H1 (cell line): Measurements from ENCODE around the gene OR2D2. TPM values are rescaled to one million over a fixed set of nuclear protein-coding genes. Genes with fewer than 3 reads are reported as not detected.

Source experiments
- CTCF ChIA-PET: fragments of 300-600 bp; sonication (Branson Sonifier 250); formaldehyde crosslinking; loops from one replicate; lab custom pipeline; 2021; ENCODE audit not compliant: partially characterized antibody; lab: Charles Lee
- POLR2A ChIA-PET: fragments of 300-600 bp; sonication (Branson Sonifier 250); formaldehyde crosslinking; loops from one replicate; lab custom pipeline; 2021; ENCODE audit warnings: inconsistent platforms; ENCODE audit not compliant: partially characterized antibody; lab: Charles Lee
- DNase-seq, 2 experiments: peaks; one replicate each; pipeline versions ENCODE4 v3.0.0 to v3.0.0-alpha.2; 2010 to 2022; ENCODE audit warnings: low spot score in 2 of 2, low read depth in 1 of 2, mixed read lengths in 1 of 2
- FAIRE-seq: peaks from 2 replicates; lab custom pipeline; 2011; peaks lifted over from hg19 to GRCh38; lab: Jason Lieb, UNC
- H2AFZ ChIP-seq: 2 replicates; pipeline ENCODE4 v1.8.1; 2012; ENCODE audit warnings: low read length, inconsistent platforms
- H2AK5ac ChIP-seq: 2 replicates; pipeline ENCODE4 v1.6.1; 2013; ENCODE audit warnings: low read depth, low read length
- H2BK120ac ChIP-seq: replicated peaks from 2 replicates; pipeline ENCODE3; 2013; ENCODE audit warnings: low read depth, low read length, inconsistent platforms
- H2BK12ac ChIP-seq: 2 replicates; pipeline ENCODE4 v1.6.1; 2013; ENCODE audit warnings: low read depth, low read length
- H2BK15ac ChIP-seq: 2 replicates; pipeline ENCODE4 v1.6.1; 2013; ENCODE audit warnings: low read length
- H2BK20ac ChIP-seq: 2 replicates; pipeline ENCODE4 v1.6.1; 2013; ENCODE audit warnings: low read length
- H2BK5ac ChIP-seq: 2 replicates; pipeline ENCODE4 v1.6.1; 2013; ENCODE audit warnings: low read depth, low read length
- H3K14ac ChIP-seq: 2 replicates; pipeline ENCODE4 v1.6.1; 2013; ENCODE audit warnings: inconsistent platforms; ENCODE audit not compliant: insufficient read length
- H3K18ac ChIP-seq: 2 replicates; pipeline ENCODE4 v1.6.1; 2013; ENCODE audit warnings: low read length; ENCODE audit errors: extremely low read depth
- H3K23ac ChIP-seq: 2 replicates; pipeline ENCODE4 v1.6.1; 2013; ENCODE audit warnings: inconsistent platforms; ENCODE audit not compliant: insufficient read length
- H3K23me2 ChIP-seq: 2 replicates; pipeline ENCODE4 v1.6.1; 2013; ENCODE audit warnings: low read depth, low read length
- H3K27ac ChIP-seq: 2 replicates; pipeline ENCODE4 v1.6.1; 2011; ENCODE audit warnings: low read depth, low read length, inconsistent platforms
- H3K27me3 ChIP-seq, 4 experiments: replicated peaks in 1 of 4; 1 replicate in 1 of 4; 2 replicates in 3 of 4; pipeline versions ENCODE4 v1.6.1 to v1.8.1; 2011 to 2013; ENCODE audit warnings: low read length in 3 of 4, mild to moderate bottlenecking in 3 of 4, inconsistent platforms in 2 of 4, mixed read lengths in 2 of 4, moderate library complexity in 1 of 4; ENCODE audit not compliant: control insufficient read depth in 3 of 4, insufficient read depth in 3 of 4; ENCODE audit errors: extremely low read depth in 1 of 4
- H3K36me3 ChIP-seq, 4 experiments: 2 replicates each; pipeline versions ENCODE4 v1.6.1 to v1.8.1; 2011 to 2013; ENCODE audit warnings: mild to moderate bottlenecking in 4 of 4, low read length in 3 of 4, moderate library complexity in 2 of 4, control low read depth in 1 of 4, inconsistent platforms in 1 of 4; ENCODE audit not compliant: insufficient read depth in 4 of 4, control insufficient read depth in 2 of 4
- H3K4ac ChIP-seq: replicated peaks from 2 replicates; pipeline ENCODE3; 2013; ENCODE audit warnings: low read length, low read depth, mixed read lengths, inconsistent platforms; ENCODE audit not compliant: insufficient read length
- H3K4me1 ChIP-seq, 4 experiments: replicated peaks in 1 of 4; 1 replicate in 1 of 4; 2 replicates in 3 of 4; pipeline versions ENCODE4 v1.6.1 to v1.8.1; 2011 to 2013; ENCODE audit warnings: low read length in 3 of 4, inconsistent platforms in 2 of 4, mixed read lengths in 1 of 4; ENCODE audit not compliant: insufficient read depth in 4 of 4, control insufficient read depth in 3 of 4
- H3K4me2 ChIP-seq, 2 experiments: 2 replicates each; pipeline versions ENCODE4 v1.6.1 to v1.8.1; 2011 to 2013; ENCODE audit warnings: low read depth in 2 of 2, low read length in 2 of 2, control low read depth in 1 of 2, inconsistent platforms in 1 of 2, mild to moderate bottlenecking in 1 of 2; ENCODE audit not compliant: insufficient read depth in 1 of 2
- H3K4me3 ChIP-seq, 4 experiments: fragments of 200-600, 300-600 bp in 1 of 4; sonication (generic), shearing (Covaris generic), sonication (Bioruptor Twin) in 1 of 4; 2 replicates each; pipeline versions ENCODE4 v1.5.1 to v1.8.1; 2011 to 2016; ENCODE audit warnings: low read length in 4 of 4, low read depth in 3 of 4, control low read depth in 2 of 4, inconsistent platforms in 2 of 4, mild to moderate bottlenecking in 2 of 4, mixed read lengths in 1 of 4, moderate library complexity in 1 of 4; ENCODE audit not compliant: insufficient read depth in 2 of 4; ENCODE audit errors: extremely low read depth in 1 of 4
- H3K56ac ChIP-seq: replicated peaks from 2 replicates; pipeline ENCODE3; 2013; ENCODE audit warnings: low read depth, mild to moderate bottlenecking, mixed read lengths, low read length, inconsistent platforms; ENCODE audit not compliant: insufficient read length
- H3K79me1 ChIP-seq: 2 replicates; pipeline ENCODE4 v1.6.1; 2013; ENCODE audit warnings: low read depth, low read length, control low read depth
- H3K79me2 ChIP-seq, 2 experiments: 2 replicates each; pipeline versions ENCODE4 v1.6.1 to v1.8.1; 2012 to 2013; ENCODE audit warnings: low read length in 2 of 2, mild to moderate bottlenecking in 2 of 2, inconsistent platforms in 1 of 2; ENCODE audit not compliant: insufficient read depth in 2 of 2, control insufficient read depth in 1 of 2
- H3K9ac ChIP-seq, 4 experiments: replicated peaks in 1 of 4; 1 replicate in 1 of 4; 2 replicates in 3 of 4; pipeline versions ENCODE4 v1.6.1 to v1.8.1; 2011 to 2013; ENCODE audit warnings: low read depth in 3 of 4, low read length in 3 of 4, control low read depth in 2 of 4, mild to moderate bottlenecking in 2 of 4, moderate library complexity in 2 of 4, inconsistent platforms in 1 of 4; ENCODE audit errors: extremely low read depth in 1 of 4
- H3K9me3 ChIP-seq, 2 experiments: 2 replicates each; pipeline versions ENCODE4 v1.6.1 to v1.8.1; 2012 to 2013; ENCODE audit warnings: mild to moderate bottlenecking in 2 of 2, moderate library complexity in 2 of 2, control low read depth in 1 of 2, inconsistent platforms in 1 of 2, low read depth in 1 of 2, low read length in 1 of 2, mixed read lengths in 1 of 2; ENCODE audit not compliant: insufficient read depth in 2 of 2
- H4K20me1 ChIP-seq, 2 experiments: replicated peaks in 1 of 2; 2 replicates each; pipeline versions ENCODE3 to v1.8.1; 2011 to 2013; ENCODE audit warnings: inconsistent platforms in 2 of 2, low read length in 2 of 2, mild to moderate bottlenecking in 1 of 2; ENCODE audit not compliant: insufficient read depth in 2 of 2, control insufficient read depth in 1 of 2
- H4K5ac ChIP-seq: 2 replicates; pipeline ENCODE4 v1.6.1; 2013; ENCODE audit warnings: low read length, low read depth, mixed read lengths, inconsistent platforms; ENCODE audit not compliant: insufficient read length
- H4K8ac ChIP-seq: 2 replicates; pipeline ENCODE4 v1.8.0; 2013; ENCODE audit warnings: mild to moderate bottlenecking, moderate library complexity, low read length, inconsistent platforms; ENCODE audit not compliant: insufficient read depth; ENCODE audit errors: extremely low read depth
- H4K91ac ChIP-seq: replicated peaks from 2 replicates; pipeline ENCODE3; 2013; ENCODE audit warnings: low read length, mixed read lengths, inconsistent platforms; ENCODE audit not compliant: insufficient read length
- MAFK ChIP-seq: IDR thresholded peaks from 2 replicates; pipeline ENCODE4 v1.6.1; 2012; ENCODE audit warnings: low read depth, mild to moderate bottlenecking, improper control_type of control experiment, low read length
- POLR2AphosphoS5 ChIP-seq: IDR thresholded peaks from 2 replicates; pipeline ENCODE4 v1.6.1; 2011; ENCODE audit warnings: low read depth, low read length
- SP2 ChIP-seq: IDR thresholded peaks from 2 replicates; pipeline ENCODE4 v1.6.1; 2012; ENCODE audit warnings: mild to moderate bottlenecking, low read length, inconsistent platforms
- YY1 ChIP-seq: IDR thresholded peaks from 2 replicates; pipeline ENCODE4 v1.6.1; 2011; ENCODE audit warnings: low read depth, mild to moderate bottlenecking, low read length
- WGBS, 2 experiments: shearing (Covaris generic) in 1 of 2; methylation state at CpG; one replicate each; pipeline versions ENCODE4 v1.1.6 to v1.1.7; 2013 to 2015; ENCODE audit warnings: low lambda C conversion rate in 2 of 2, mixed read lengths in 2 of 2, inconsistent platforms in 1 of 2, low coverage in 1 of 2, missing lambda C conversion rate in 1 of 2; ENCODE audit not compliant: insufficient replicate concordance in 2 of 2, insufficient coverage in 1 of 2, insufficient read length in 1 of 2; ENCODE audit errors: extremely low coverage in 1 of 2, missing lambda C conversion rate in 1 of 2; 5-methylcytosine and 5-hydroxymethylcytosine counted together
- polyA plus RNA-seq, 7 experiments: library from polyadenylated mRNA; depleted of rRNA in 3 of 7; stranded (reverse) in 5 of 7; unstranded in 2 of 7; fragments of >200 nt in 5 of 7; fragments of 200-250 nt in 2 of 7; gene quantifications; 1 replicate in 5 of 7; 2 replicates in 1 of 7; 4 replicates in 1 of 7; pipeline versions ENCODE4 v1.2.1 to v1.2.3, GENCODE V29; 2011 to 2013; ENCODE audit warnings: missing spikeins in 2 of 7, mixed read lengths in 2 of 7
- total RNA-seq: library from RNA; stranded (reverse); fragmentation: NEBNext Ultra II Directional; extraction: Animal tissue kit (Norgen Biotek cat#: 25700); gene quantifications from 2 replicates; pipeline ENCODE4 v1.2.1, GENCODE V29; 2021

OR2D2 gene
- total and polyA plus RNA-seq, 2 of the 8 experiments (the other 6 are each of a cell fraction or from before 2014, with no cell fraction given): 0.15 TPM; not detected in 1

DNA sequence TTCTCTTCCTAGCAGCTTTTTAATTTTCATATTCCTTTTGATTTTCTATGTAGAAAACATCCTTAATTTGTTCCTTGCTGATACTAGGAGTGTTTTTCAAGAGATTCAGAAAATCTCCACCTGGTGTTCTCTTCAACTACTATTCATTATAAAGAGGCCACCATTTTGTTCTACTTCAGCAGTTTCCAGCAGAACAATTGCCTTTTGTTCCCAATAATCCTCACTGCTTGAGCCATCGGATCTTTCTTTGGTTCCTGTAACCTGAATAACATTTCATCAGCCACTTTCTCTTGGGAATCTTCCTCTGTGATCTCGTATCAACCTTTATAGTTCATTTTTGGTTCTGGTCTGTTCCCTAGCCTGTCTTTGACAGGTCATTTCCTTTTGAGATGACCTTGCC, 48.6 kb downstream of the OR2D2 start:
- no peak overlapping the region for H3K9ac ChIP-seq
- peak overlapping the region; percentile 52 for H4K5ac ChIP-seq
- H3K79me2 ChIP-seq: no peaks in the 10 kb centered on the region
- H3K27ac ChIP-seq: no peak overlapping the region
- no peak overlapping the region for H3K23ac ChIP-seq
- no peak overlapping the region for H2BK15ac ChIP-seq
- H4K91ac ChIP-seq: no peak overlapping the region
- TF ChIP-seq YY1 (0 out of 2 replicates have a peak, but pooled peaks have one; percentile 51), SP2 (no peak), POLR2AphosphoS5 (no peak), MAFK (0 out of 2 replicates have a peak, but pooled peaks have one; percentile 9)
- H4K8ac ChIP-seq: no peak overlapping the region
- peak overlapping the region; percentile 48; the same call in 1 of the 2 replicates for H3K18ac ChIP-seq
- H2AFZ ChIP-seq: 0 out of 2 replicates have a peak overlapping the region, but pooled peaks have one; percentile 19
- no peak overlapping the region for H2BK5ac ChIP-seq
- no peaks in the 10 kb centered on the region for H3K36me3 ChIP-seq
- H3K9me3 ChIP-seq: no peaks in the 10 kb centered on the region; a peak in 1 of 4 replicates
- H4K20me1 ChIP-seq: no peaks in the 10 kb centered on the region
- peaks cover 0 to 8% (median 2%) of the 10 kb centered on the region in 4 experiments; a peak in 3 of 7 replicates for H3K4me1 ChIP-seq
- no peak for FAIRE-seq
- H2AK5ac ChIP-seq: no peak overlapping the region
- no peak overlapping the region for H3K4me2 ChIP-seq
- H3K56ac ChIP-seq: no peak overlapping the region
- CTCF ChIA-PET: no interaction called here
- no peak overlapping the region for H2BK12ac ChIP-seq
- POLR2A ChIA-PET: no interaction called here
- no peak for DNase-seq
- H2BK20ac ChIP-seq: 0 out of 2 replicates have a peak overlapping the region, but pooled peaks have one; percentile 50
- H3K27me3 ChIP-seq: no peaks in the 10 kb centered on the region
- H3K23me2 ChIP-seq: no peaks in the 10 kb centered on the region
- H3K14ac ChIP-seq: no peak overlapping the region
- WGBS, 2 experiments: 84% methylated on average over 2 of the region's 2 CpGs; no CpG with 5 or more reads in 1 of the 2 experiments
- H3K79me1 ChIP-seq: no peaks in the 10 kb centered on the region
- no peak overlapping the region for H2BK120ac ChIP-seq
- no peak overlapping the region for H3K4ac ChIP-seq
- no peak overlapping the region for H3K4me3 ChIP-seq
